H1 (cell line): ENCODE measurements around the gene AGT. TPM values are rescaled to one million over a fixed set of nuclear protein-coding genes. Genes with fewer than 3 reads are reported as not detected.

Source experiments
- CTCF ChIA-PET: fragments of 300-600 bp; sonication (Branson Sonifier 250); formaldehyde crosslinking; loops from one replicate; lab custom pipeline; 2021; ENCODE audit not compliant: partially characterized antibody; lab: Charles Lee
- POLR2A ChIA-PET: fragments of 300-600 bp; sonication (Branson Sonifier 250); formaldehyde crosslinking; loops from one replicate; lab custom pipeline; 2021; ENCODE audit warnings: inconsistent platforms; ENCODE audit not compliant: partially characterized antibody; lab: Charles Lee
- DNase-seq, 2 experiments: peaks; one replicate each; pipeline versions ENCODE4 v3.0.0 to v3.0.0-alpha.2; 2010 to 2022; ENCODE audit warnings: low spot score in 2 of 2, low read depth in 1 of 2, mixed read lengths in 1 of 2
- FAIRE-seq: peaks from 2 replicates; lab custom pipeline; 2011; peaks lifted over from hg19 to GRCh38; lab: Jason Lieb, UNC
- H2AFZ ChIP-seq: 2 replicates; pipeline ENCODE4 v1.8.1; 2012; ENCODE audit warnings: low read length, inconsistent platforms
- H2AK5ac ChIP-seq: 2 replicates; pipeline ENCODE4 v1.6.1; 2013; ENCODE audit warnings: low read depth, low read length
- H2BK120ac ChIP-seq: replicated peaks from 2 replicates; pipeline ENCODE3; 2013; ENCODE audit warnings: low read depth, low read length, inconsistent platforms
- H2BK12ac ChIP-seq: 2 replicates; pipeline ENCODE4 v1.6.1; 2013; ENCODE audit warnings: low read depth, low read length
- H2BK15ac ChIP-seq: 2 replicates; pipeline ENCODE4 v1.6.1; 2013; ENCODE audit warnings: low read length
- H2BK20ac ChIP-seq: 2 replicates; pipeline ENCODE4 v1.6.1; 2013; ENCODE audit warnings: low read length
- H2BK5ac ChIP-seq: 2 replicates; pipeline ENCODE4 v1.6.1; 2013; ENCODE audit warnings: low read depth, low read length
- H3K14ac ChIP-seq: 2 replicates; pipeline ENCODE4 v1.6.1; 2013; ENCODE audit warnings: inconsistent platforms; ENCODE audit not compliant: insufficient read length
- H3K18ac ChIP-seq: 2 replicates; pipeline ENCODE4 v1.6.1; 2013; ENCODE audit warnings: low read length; ENCODE audit errors: extremely low read depth
- H3K23ac ChIP-seq: 2 replicates; pipeline ENCODE4 v1.6.1; 2013; ENCODE audit warnings: inconsistent platforms; ENCODE audit not compliant: insufficient read length
- H3K23me2 ChIP-seq: 2 replicates; pipeline ENCODE4 v1.6.1; 2013; ENCODE audit warnings: low read depth, low read length
- H3K27ac ChIP-seq: 2 replicates; pipeline ENCODE4 v1.6.1; 2011; ENCODE audit warnings: low read depth, low read length, inconsistent platforms
- H3K27me3 ChIP-seq, 4 experiments: replicated peaks in 1 of 4; 1 replicate in 1 of 4; 2 replicates in 3 of 4; pipeline versions ENCODE4 v1.6.1 to v1.8.1; 2011 to 2013; ENCODE audit warnings: low read length in 3 of 4, mild to moderate bottlenecking in 3 of 4, inconsistent platforms in 2 of 4, mixed read lengths in 2 of 4, moderate library complexity in 1 of 4; ENCODE audit not compliant: control insufficient read depth in 3 of 4, insufficient read depth in 3 of 4; ENCODE audit errors: extremely low read depth in 1 of 4
- H3K36me3 ChIP-seq, 4 experiments: 2 replicates each; pipeline versions ENCODE4 v1.6.1 to v1.8.1; 2011 to 2013; ENCODE audit warnings: mild to moderate bottlenecking in 4 of 4, low read length in 3 of 4, moderate library complexity in 2 of 4, control low read depth in 1 of 4, inconsistent platforms in 1 of 4; ENCODE audit not compliant: insufficient read depth in 4 of 4, control insufficient read depth in 2 of 4
- H3K4ac ChIP-seq: replicated peaks from 2 replicates; pipeline ENCODE3; 2013; ENCODE audit warnings: low read length, low read depth, mixed read lengths, inconsistent platforms; ENCODE audit not compliant: insufficient read length
- H3K4me1 ChIP-seq, 4 experiments: replicated peaks in 1 of 4; 1 replicate in 1 of 4; 2 replicates in 3 of 4; pipeline versions ENCODE4 v1.6.1 to v1.8.1; 2011 to 2013; ENCODE audit warnings: low read length in 3 of 4, inconsistent platforms in 2 of 4, mixed read lengths in 1 of 4; ENCODE audit not compliant: insufficient read depth in 4 of 4, control insufficient read depth in 3 of 4
- H3K4me2 ChIP-seq, 2 experiments: 2 replicates each; pipeline versions ENCODE4 v1.6.1 to v1.8.1; 2011 to 2013; ENCODE audit warnings: low read depth in 2 of 2, low read length in 2 of 2, control low read depth in 1 of 2, inconsistent platforms in 1 of 2, mild to moderate bottlenecking in 1 of 2; ENCODE audit not compliant: insufficient read depth in 1 of 2
- H3K4me3 ChIP-seq, 4 experiments: fragments of 200-600, 300-600 bp in 1 of 4; sonication (generic), shearing (Covaris generic), sonication (Bioruptor Twin) in 1 of 4; 2 replicates each; pipeline versions ENCODE4 v1.5.1 to v1.8.1; 2011 to 2016; ENCODE audit warnings: low read length in 4 of 4, low read depth in 3 of 4, control low read depth in 2 of 4, inconsistent platforms in 2 of 4, mild to moderate bottlenecking in 2 of 4, mixed read lengths in 1 of 4, moderate library complexity in 1 of 4; ENCODE audit not compliant: insufficient read depth in 2 of 4; ENCODE audit errors: extremely low read depth in 1 of 4
- H3K56ac ChIP-seq: replicated peaks from 2 replicates; pipeline ENCODE3; 2013; ENCODE audit warnings: low read depth, mild to moderate bottlenecking, mixed read lengths, low read length, inconsistent platforms; ENCODE audit not compliant: insufficient read length
- H3K79me1 ChIP-seq: 2 replicates; pipeline ENCODE4 v1.6.1; 2013; ENCODE audit warnings: low read depth, low read length, control low read depth
- H3K79me2 ChIP-seq, 2 experiments: 2 replicates each; pipeline versions ENCODE4 v1.6.1 to v1.8.1; 2012 to 2013; ENCODE audit warnings: low read length in 2 of 2, mild to moderate bottlenecking in 2 of 2, inconsistent platforms in 1 of 2; ENCODE audit not compliant: insufficient read depth in 2 of 2, control insufficient read depth in 1 of 2
- H3K9ac ChIP-seq, 4 experiments: replicated peaks in 1 of 4; 1 replicate in 1 of 4; 2 replicates in 3 of 4; pipeline versions ENCODE4 v1.6.1 to v1.8.1; 2011 to 2013; ENCODE audit warnings: low read depth in 3 of 4, low read length in 3 of 4, control low read depth in 2 of 4, mild to moderate bottlenecking in 2 of 4, moderate library complexity in 2 of 4, inconsistent platforms in 1 of 4; ENCODE audit errors: extremely low read depth in 1 of 4
- H3K9me3 ChIP-seq, 2 experiments: 2 replicates each; pipeline versions ENCODE4 v1.6.1 to v1.8.1; 2012 to 2013; ENCODE audit warnings: mild to moderate bottlenecking in 2 of 2, moderate library complexity in 2 of 2, control low read depth in 1 of 2, inconsistent platforms in 1 of 2, low read depth in 1 of 2, low read length in 1 of 2, mixed read lengths in 1 of 2; ENCODE audit not compliant: insufficient read depth in 2 of 2
- H4K20me1 ChIP-seq, 2 experiments: replicated peaks in 1 of 2; 2 replicates each; pipeline versions ENCODE3 to v1.8.1; 2011 to 2013; ENCODE audit warnings: inconsistent platforms in 2 of 2, low read length in 2 of 2, mild to moderate bottlenecking in 1 of 2; ENCODE audit not compliant: insufficient read depth in 2 of 2, control insufficient read depth in 1 of 2
- H4K5ac ChIP-seq: 2 replicates; pipeline ENCODE4 v1.6.1; 2013; ENCODE audit warnings: low read length, low read depth, mixed read lengths, inconsistent platforms; ENCODE audit not compliant: insufficient read length
- H4K8ac ChIP-seq: 2 replicates; pipeline ENCODE4 v1.8.0; 2013; ENCODE audit warnings: mild to moderate bottlenecking, moderate library complexity, low read length, inconsistent platforms; ENCODE audit not compliant: insufficient read depth; ENCODE audit errors: extremely low read depth
- H4K91ac ChIP-seq: replicated peaks from 2 replicates; pipeline ENCODE3; 2013; ENCODE audit warnings: low read length, mixed read lengths, inconsistent platforms; ENCODE audit not compliant: insufficient read length
- CEBPB ChIP-seq: IDR thresholded peaks from 2 replicates; pipeline ENCODE4 v1.6.1; 2012; ENCODE audit warnings: low read depth, low read length
- MAX ChIP-seq: IDR thresholded peaks from 2 replicates; pipeline ENCODE4 v1.6.1; 2012; ENCODE audit warnings: inconsistent platforms
- WGBS, 2 experiments: shearing (Covaris generic) in 1 of 2; methylation state at CpG; one replicate each; pipeline versions ENCODE4 v1.1.6 to v1.1.7; 2013 to 2015; ENCODE audit warnings: low lambda C conversion rate in 2 of 2, mixed read lengths in 2 of 2, inconsistent platforms in 1 of 2, low coverage in 1 of 2, missing lambda C conversion rate in 1 of 2; ENCODE audit not compliant: insufficient replicate concordance in 2 of 2, insufficient coverage in 1 of 2, insufficient read length in 1 of 2; ENCODE audit errors: extremely low coverage in 1 of 2, missing lambda C conversion rate in 1 of 2; 5-methylcytosine and 5-hydroxymethylcytosine counted together
- polyA plus RNA-seq, 7 experiments: library from polyadenylated mRNA; depleted of rRNA in 3 of 7; stranded (reverse) in 5 of 7; unstranded in 2 of 7; fragments of >200 nt in 5 of 7; fragments of 200-250 nt in 2 of 7; gene quantifications; 1 replicate in 5 of 7; 2 replicates in 1 of 7; 4 replicates in 1 of 7; pipeline versions ENCODE4 v1.2.1 to v1.2.3, GENCODE V29; 2011 to 2013; ENCODE audit warnings: missing spikeins in 2 of 7, mixed read lengths in 2 of 7
- total RNA-seq: library from RNA; stranded (reverse); fragmentation: NEBNext Ultra II Directional; extraction: Animal tissue kit (Norgen Biotek cat#: 25700); gene quantifications from 2 replicates; pipeline ENCODE4 v1.2.1, GENCODE V29; 2021

AGT gene
- total and polyA plus RNA-seq, 2 of the 8 experiments (the other 6 are each of a cell fraction or from before 2014, with no cell fraction given): 0.20 TPM; not detected in 1

DNA sequence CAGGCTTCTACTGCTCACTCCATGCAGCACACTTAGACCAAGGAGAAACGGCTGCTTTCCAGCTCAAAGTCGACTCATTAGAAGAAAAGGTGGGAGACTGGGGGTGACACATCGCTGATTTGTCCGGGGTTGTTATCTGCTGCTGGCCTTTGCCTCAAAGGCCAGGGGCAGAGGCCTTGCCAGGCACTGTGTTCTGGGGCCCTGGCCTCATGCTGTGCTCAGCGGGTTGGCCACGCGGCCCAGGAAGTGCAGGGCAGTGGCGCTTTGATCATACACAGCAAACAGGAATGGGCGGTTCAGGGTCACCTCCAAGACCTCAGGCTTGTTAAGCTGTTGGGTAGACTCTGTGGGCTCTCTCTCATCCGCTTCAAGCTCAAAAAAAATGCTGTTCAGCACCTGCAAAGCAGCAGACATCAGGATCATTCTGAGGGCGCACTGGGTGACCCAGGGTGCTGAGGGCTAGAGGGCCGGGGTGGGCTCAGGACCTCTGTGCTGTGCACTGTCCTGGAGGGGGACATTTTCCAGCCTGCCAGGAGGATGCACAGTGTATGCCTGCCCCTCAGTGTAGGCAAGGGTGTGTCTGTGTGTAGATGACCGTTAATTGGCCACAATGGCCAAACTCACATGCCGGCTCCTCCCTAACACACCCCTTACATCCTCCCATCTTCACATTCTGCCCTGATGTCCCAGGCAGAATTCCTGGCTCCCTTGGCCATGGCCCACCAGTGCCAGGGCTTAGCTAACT, 10.8 kb downstream of the AGT start:
- Histone ChIP-seq H3K4me3 (no peak overlapping the region), H2BK12ac (no peak overlapping the region), H4K20me1 (no peaks in the 10 kb centered on the region), H3K4me2 (no peak overlapping the region), H3K27me3 (no peaks in the 10 kb centered on the region), H4K91ac (no peak overlapping the region), H2BK15ac (no peak overlapping the region), H4K8ac (0 out of 2 replicates have a peak overlapping the region, but pooled peaks have one; percentile 29), H3K18ac (no peak overlapping the region), H3K4me1 (peaks cover 0 to 4% (median 0%) of the 10 kb centered on the region in 4 experiments; a peak in 2 of 7 replicates), H2BK20ac (no peak overlapping the region), H3K4ac (no peak overlapping the region), H2BK5ac (no peak overlapping the region), H3K27ac (no peak overlapping the region), H3K9ac (no peak overlapping the region), H3K79me2 (no peaks in the 10 kb centered on the region), H2BK120ac (no peak overlapping the region), H4K5ac (no peak overlapping the region), H3K23me2 (no peaks in the 10 kb centered on the region), H3K9me3 (no peaks in the 10 kb centered on the region), H2AK5ac (no peak overlapping the region), H3K56ac (no peak overlapping the region), H3K23ac (no peak overlapping the region), H3K79me1 (no peaks in the 10 kb centered on the region), H3K36me3 (no peaks in the 10 kb centered on the region), H2AFZ (no peak overlapping the region), H3K14ac (no peak overlapping the region)
- DNase-seq: no peak
- ChIA-PET POLR2A (interaction anchor here (1.4 kb wide), 1 partner anchor 11 kb away, joined by 3 read pairs; the partner anchor contains the start of gene AGT), CTCF (interaction anchor here (0.6 to 3.0 kb wide), 4 partner anchors 11 to 849 kb away, joined by 3 to 12 read pairs (median 3); partner anchors contain the start of genes AGT and COG2)
- 0 out of 2 replicates have a peak, but pooled peaks have one; percentile 32 for TF ChIP-seq MAX
- no peak for TF ChIP-seq CEBPB
- FAIRE-seq: no peak
- WGBS, 2 experiments: 84% methylated on average over 14 of the region's 14 CpGs; no CpG with 5 or more reads in 1 of the 2 experiments
